ENCODE data around the gene CELF2. TPM values are rescaled to one million over a fixed set of nuclear protein-coding genes. Genes with fewer than 3 reads are reported as not detected.

CELF2 gene
- total and polyA plus RNA-seq, 2 of the 4 experiments (the other 2 are of a cell fraction), result 3.5 to 6.6 TPM

DNA sequence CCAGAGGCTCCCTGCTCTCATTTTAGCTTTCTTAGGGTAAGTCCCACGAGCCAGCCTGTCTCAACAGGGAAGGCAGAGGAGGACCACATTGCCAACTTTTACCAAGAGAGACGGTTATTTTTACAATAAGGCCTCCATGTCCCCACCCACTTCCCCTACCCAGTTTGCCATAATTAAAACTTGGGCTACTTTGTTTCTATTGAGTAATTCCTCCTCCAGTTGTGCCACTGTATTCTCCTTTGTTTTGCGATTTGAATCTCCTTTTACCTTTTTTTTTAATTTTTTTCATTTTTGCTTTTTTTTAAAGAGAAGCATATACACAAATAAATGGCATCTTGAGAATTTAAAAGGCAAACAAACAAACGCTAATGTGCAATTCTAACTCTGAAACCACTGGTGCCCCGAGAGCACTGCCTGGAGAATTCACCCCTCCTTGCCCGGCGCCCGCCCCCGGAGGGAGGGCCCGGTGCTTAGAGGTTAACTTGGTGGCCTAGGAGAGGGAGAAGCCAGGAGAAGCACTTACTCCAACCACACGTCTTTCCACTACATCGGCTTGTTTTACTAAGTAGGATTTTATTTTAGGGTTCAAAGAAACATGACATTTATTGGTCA lies 311.5 kb downstream of the CELF2 start:
- Histone ChIP-seq H3K14ac (replicated peaks; ENCODE audit: low read depth, low read length) (no peak overlapping the region), H2AFZ (replicated peaks; ENCODE audit: low read length, poor library complexity) (no peak overlapping the region), H3K36me3 (ENCODE audit: control insufficient read depth, insufficient read depth, low read length) (no peaks in the 10 kb centered on the region), H3K9me1 (ENCODE audit: insufficient read depth, low read length) (peaks cover 4% of the 10 kb centered on the region; the same call in 1 of the 2 replicates), H3K9ac (ENCODE audit: low read depth, low read length) (no peak overlapping the region), H3K4me3 (ENCODE audit: insufficient read depth, low read depth, low read length) (no peak overlapping the region), H4K5ac (ENCODE audit: low read depth, low read length) (no peak overlapping the region), H2AK9ac (replicated peaks; ENCODE audit: low read depth, low read length, poor library complexity) (no peak overlapping the region), H3K27me3 (ENCODE audit: control insufficient read depth, insufficient read depth, low read length) (no peaks in the 10 kb centered on the region), H4K20me1 (ENCODE audit: insufficient read depth, low read length) (no peaks in the 10 kb centered on the region), H2BK120ac (ENCODE audit: low read depth, low read length) (no peak overlapping the region), H2BK5ac (ENCODE audit: low read depth, low read length, poor library complexity, severe bottlenecking) (no peak overlapping the region), H3K56ac (ENCODE audit: extremely low read depth, insufficient read depth, low read length) (no peak overlapping the region), H4K91ac (ENCODE audit: insufficient read depth, low read depth, low read length) (no peak overlapping the region), H3K18ac (ENCODE audit: low read depth, low read length) (no peak overlapping the region), H3K79me1 (ENCODE audit: low read depth in 1 of 2, low read length in 2 of 2) (no peaks in the 10 kb centered on the region), H4K8ac (ENCODE audit: low read depth in 2 of 2, low read length in 2 of 2) (no peak overlapping the region), H3K23ac (ENCODE audit: low read depth, low read length) (no peak overlapping the region), H3K4ac (ENCODE audit: low read depth, low read length) (no peak overlapping the region), H3K4me2 (ENCODE audit: low read depth, low read length) (no peak overlapping the region), H3K4me1 (ENCODE audit: control insufficient read depth, insufficient read depth, low read length) (peaks cover 4% of the 10 kb centered on the region; the same call in 1 of the 2 replicates), H2AK5ac (ENCODE audit: low read depth, low read length) (no peak overlapping the region), H3K9me3 (ENCODE audit: control insufficient read depth, insufficient read depth, low read length) (no peaks in the 10 kb centered on the region), H2BK20ac (ENCODE audit: low read depth, low read length) (no peak overlapping the region), H2BK15ac (ENCODE audit: low read depth, low read length) (no peak overlapping the region), H3K27ac (ENCODE audit: insufficient read depth, low read length) (no peak overlapping the region)
- no TSS peak for BruUV-seq (replicated peaks)
- ChIA-PET POLR2A (ENCODE audit: unreplicated experiment) (no interaction called here), CTCF (no interaction called here)
- 50% methylated on average over 1 of the region's 12 CpGs; no CpG with 5 or more reads in 1 of the 2 experiments for WGBS, 2 experiments (ENCODE audit: extremely low coverage in 2 of 2, insufficient read length in 1 of 2)
- no peak for DNase-seq
- intact Hi-C loops (cut with micrococcal nuclease) (loop anchor here (5.0 kb wide), 1 partner anchor 1727 kb away; no protein-coding TSS in a partner anchor), dilution Hi-C loops (cut with HindIII; ENCODE audit: low sequenced_read_pairs, unreplicated experiment) (no loop called here), in situ Hi-C loops (cut with MboI; ENCODE audit: low sequenced_read_pairs) (no loop called here)
- TF ChIP-seq, protein P1, sequence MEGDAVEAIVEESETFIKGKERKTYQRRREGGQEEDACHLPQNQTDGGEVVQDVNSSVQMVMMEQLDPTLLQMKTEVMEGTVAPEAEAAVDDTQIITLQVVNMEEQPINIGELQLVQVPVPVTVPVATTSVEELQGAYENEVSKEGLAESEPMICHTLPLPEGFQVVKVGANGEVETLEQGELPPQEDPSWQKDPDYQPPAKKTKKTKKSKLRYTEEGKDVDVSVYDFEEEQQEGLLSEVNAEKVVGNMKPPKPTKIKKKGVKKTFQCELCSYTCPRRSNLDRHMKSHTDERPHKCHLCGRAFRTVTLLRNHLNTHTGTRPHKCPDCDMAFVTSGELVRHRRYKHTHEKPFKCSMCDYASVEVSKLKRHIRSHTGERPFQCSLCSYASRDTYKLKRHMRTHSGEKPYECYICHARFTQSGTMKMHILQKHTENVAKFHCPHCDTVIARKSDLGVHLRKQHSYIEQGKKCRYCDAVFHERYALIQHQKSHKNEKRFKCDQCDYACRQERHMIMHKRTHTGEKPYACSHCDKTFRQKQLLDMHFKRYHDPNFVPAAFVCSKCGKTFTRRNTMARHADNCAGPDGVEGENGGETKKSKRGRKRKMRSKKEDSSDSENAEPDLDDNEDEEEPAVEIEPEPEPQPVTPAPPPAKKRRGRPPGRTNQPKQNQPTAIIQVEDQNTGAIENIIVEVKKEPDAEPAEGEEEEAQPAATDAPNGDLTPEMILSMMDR (conservative IDR thresholded peaks at IDR 0.05; ENCODE audit: low read depth, low read length), result no peak
- no peak for TF ChIP-seq MAFK (IDR thresholded peaks at IDR 0.05; ENCODE audit: low read depth, low read length)
- no peak for TF ChIP-seq SMC3 (IDR thresholded peaks at IDR 0.05; ENCODE audit: low read depth, low read length)
- TF ChIP-seq BHLHE40 (IDR thresholded peaks at IDR 0.05; ENCODE audit: low read depth, low read length), result no peak
- TF ChIP-seq, protein P2, sequence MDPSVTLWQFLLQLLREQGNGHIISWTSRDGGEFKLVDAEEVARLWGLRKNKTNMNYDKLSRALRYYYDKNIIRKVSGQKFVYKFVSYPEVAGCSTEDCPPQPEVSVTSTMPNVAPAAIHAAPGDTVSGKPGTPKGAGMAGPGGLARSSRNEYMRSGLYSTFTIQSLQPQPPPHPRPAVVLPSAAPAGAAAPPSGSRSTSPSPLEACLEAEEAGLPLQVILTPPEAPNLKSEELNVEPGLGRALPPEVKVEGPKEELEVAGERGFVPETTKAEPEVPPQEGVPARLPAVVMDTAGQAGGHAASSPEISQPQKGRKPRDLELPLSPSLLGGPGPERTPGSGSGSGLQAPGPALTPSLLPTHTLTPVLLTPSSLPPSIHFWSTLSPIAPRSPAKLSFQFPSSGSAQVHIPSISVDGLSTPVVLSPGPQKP (IDR thresholded peaks at IDR 0.05; ENCODE audit: borderline replicate concordance, low read depth, low read length), result no peak
- no peak for TF ChIP-seq POLR2A (IDR thresholded peaks at IDR 0.05; ENCODE audit: low read depth, low read length)
- no peak for TF ChIP-seq NFE2L2 (IDR thresholded peaks at IDR 0.05; ENCODE audit: low read depth, low read length)
- ATAC-seq (ENCODE audit: low read depth), result no peak
